Brain microvascular endothelial cell (primary cell): ENCODE data around the gene PITPNC1.

Experiments
- DNase-seq: peaks from one replicate; pipeline ENCODE4 v3.0.0-alpha.2; 2020
- H3K27ac ChIP-seq: fragments of 250-450 bp; sonication (Bioruptor Pico); 2 replicates; pipeline ENCODE4 v1.5.1; 2020; ENCODE audit warnings: mild to moderate bottlenecking, moderate library complexity
- H3K27me3 ChIP-seq: fragments of 250-450 bp; sonication (Bioruptor Pico); replicated peaks from 2 replicates; pipeline ENCODE4 v1.5.1; 2020; ENCODE audit warnings: mild to moderate bottlenecking
- H3K36me3 ChIP-seq: fragments of 250-450 bp; sonication (Bioruptor Pico); replicated peaks from 2 replicates; pipeline ENCODE4 v1.5.1; 2020; ENCODE audit warnings: mild to moderate bottlenecking
- H3K4me3 ChIP-seq: 2 replicates; pipeline ENCODE4 v1.5.1; 2011; ENCODE audit warnings: low read depth, mild to moderate bottlenecking, control low read depth, low read length, moderate library complexity
- in situ Hi-C: cut with HindIII; loops from 2 replicates; pipeline ENCODE4 v1.10.0; 2017; ENCODE audit warnings: low sequenced_read_pairs, low pct_ligation_motif_present
- TF ChIP-seq, protein P1 (sequence below): IDR thresholded peaks from 2 replicates; pipeline ENCODE4 v1.5.1; 2011; ENCODE audit warnings: low read depth, mild to moderate bottlenecking, moderate library complexity, low read length, control low read depth, inconsistent platforms; ENCODE audit errors: missing control alignments

PITPNC1 gene

DNA sequence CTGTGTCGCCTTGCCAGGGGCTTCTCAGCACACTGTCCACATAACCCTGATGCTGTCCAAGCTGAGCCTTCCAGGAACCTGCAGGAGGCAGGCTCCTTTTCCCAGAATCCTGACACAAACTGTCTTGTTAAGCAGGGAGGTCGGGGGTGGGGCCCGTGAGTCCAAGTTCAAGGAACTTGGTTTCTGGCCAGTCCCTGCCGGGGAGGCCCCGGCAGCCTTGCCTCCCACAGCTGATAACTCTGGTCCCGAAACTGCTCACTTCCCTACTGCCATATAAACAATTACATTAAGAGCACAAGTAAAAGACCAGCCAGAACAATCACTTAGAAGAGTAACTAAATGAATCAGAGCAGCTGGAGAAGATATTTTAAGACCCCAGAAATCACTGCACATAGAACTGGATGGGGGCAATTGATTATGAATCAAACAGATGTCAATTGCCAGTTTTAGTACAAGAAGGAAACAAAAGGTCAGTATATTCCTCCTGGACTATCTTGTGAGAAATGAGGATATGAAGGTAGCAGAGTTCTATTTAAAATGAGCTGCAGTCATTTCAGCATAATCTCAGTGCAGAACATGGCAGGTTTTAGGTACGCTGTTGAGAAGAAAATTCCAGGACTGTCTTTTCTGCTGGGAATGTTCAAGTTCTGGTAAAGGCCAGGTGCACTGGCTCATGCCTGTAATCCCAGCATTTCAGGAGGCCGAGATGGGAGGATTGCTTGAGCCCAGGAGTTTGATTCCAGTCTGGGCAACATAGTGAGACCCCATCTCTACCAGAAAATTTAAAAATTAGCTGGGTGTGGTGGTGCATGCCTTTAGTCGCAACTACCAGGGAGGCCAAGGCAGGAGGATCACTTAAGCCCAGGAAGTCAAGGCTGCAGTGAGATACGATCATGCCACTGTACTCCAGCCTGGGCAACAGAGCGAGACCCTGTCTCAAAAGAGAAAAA lies 169.8 kb downstream of the PITPNC1 start:
- in situ Hi-C loops, result no loop called here
- TF ChIP-seq, protein P1, sequence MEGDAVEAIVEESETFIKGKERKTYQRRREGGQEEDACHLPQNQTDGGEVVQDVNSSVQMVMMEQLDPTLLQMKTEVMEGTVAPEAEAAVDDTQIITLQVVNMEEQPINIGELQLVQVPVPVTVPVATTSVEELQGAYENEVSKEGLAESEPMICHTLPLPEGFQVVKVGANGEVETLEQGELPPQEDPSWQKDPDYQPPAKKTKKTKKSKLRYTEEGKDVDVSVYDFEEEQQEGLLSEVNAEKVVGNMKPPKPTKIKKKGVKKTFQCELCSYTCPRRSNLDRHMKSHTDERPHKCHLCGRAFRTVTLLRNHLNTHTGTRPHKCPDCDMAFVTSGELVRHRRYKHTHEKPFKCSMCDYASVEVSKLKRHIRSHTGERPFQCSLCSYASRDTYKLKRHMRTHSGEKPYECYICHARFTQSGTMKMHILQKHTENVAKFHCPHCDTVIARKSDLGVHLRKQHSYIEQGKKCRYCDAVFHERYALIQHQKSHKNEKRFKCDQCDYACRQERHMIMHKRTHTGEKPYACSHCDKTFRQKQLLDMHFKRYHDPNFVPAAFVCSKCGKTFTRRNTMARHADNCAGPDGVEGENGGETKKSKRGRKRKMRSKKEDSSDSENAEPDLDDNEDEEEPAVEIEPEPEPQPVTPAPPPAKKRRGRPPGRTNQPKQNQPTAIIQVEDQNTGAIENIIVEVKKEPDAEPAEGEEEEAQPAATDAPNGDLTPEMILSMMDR, result peak; percentile 25
- DNase-seq, result peak; percentile 24
- no peaks in the 10 kb centered on the region for H3K27me3 ChIP-seq
- no peak overlapping the region for H3K27ac ChIP-seq
- H3K4me3 ChIP-seq, result no peak overlapping the region
- no peaks in the 10 kb centered on the region for H3K36me3 ChIP-seq

DNA sequence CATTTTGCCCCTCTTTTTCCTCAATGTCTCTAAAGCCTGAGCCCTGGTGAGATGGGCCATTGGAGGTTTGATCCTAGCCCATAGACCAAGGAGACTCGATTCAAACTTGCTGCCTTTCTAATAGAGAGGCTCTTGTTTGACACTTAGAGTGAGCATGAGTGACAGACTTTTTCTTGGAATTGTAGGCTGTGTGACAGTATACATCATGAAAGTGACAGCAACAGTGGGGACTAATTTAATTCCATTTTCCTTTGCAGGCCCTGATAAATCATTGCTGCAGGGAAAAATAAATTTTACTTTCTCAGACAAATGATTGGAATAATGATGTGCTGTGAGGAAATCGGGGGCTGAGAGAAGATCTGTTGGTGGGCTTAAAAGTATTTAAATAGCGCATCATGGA lies 171.6 kb downstream of the PITPNC1 start:
- H3K36me3 ChIP-seq, result no peaks in the 10 kb centered on the region
- H3K4me3 ChIP-seq, result no peak overlapping the region
- no peak for DNase-seq
- H3K27ac ChIP-seq, result no peak overlapping the region
- in situ Hi-C loops, result no loop called here
- H3K27me3 ChIP-seq, result no peaks in the 10 kb centered on the region
- TF ChIP-seq, protein P1, result no peak

DNA sequence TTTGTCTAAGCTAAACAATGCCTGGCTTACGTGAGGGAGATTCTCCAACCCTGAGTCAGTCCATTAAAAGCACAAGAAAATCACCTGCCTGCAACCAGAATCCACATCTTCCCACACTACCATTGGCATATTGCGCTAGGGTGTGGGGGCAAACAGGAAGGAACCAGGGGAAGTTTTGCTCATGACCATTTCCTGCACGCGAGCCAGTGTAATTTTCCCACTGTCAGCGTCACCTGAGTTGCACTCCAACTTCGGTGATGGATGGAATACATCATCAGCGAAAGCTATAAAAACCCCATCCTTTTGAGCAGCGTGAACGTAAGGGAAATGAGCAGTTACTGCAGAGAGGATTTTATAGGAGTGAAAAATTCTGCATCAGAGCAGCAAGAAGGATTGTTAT lies 172.7 kb downstream of the PITPNC1 start:
- in situ Hi-C loops, result no loop called here
- Histone ChIP-seq H3K27me3 (no peaks in the 10 kb centered on the region), H3K27ac (no peak overlapping the region), H3K36me3 (no peaks in the 10 kb centered on the region), H3K4me3 (no peak overlapping the region)
- TF ChIP-seq, protein P1, result no peak
- DNase-seq, result no peak

DNA sequence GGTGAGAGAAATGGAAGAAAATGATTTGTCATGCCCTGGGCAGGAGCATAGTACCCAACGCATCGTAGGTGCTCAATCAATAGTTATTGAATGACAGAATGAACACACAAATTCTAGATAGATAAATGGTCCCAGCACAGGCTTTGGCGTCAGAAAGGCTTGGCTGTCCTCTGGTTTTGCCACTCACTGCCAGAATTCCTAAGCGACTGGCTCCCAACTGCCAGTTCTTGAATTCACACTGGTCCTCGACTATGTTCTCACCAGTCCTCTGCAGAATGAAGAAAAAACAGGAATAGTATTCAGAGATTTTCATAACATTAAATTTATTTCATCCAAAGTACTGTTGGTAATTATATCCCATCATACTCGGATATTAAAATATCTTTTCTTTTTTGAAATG lies 177.6 kb downstream of the PITPNC1 start:
- H3K4me3 ChIP-seq, result no peak overlapping the region
- TF ChIP-seq, protein P1, result no peak
- H3K27me3 ChIP-seq, result no peaks in the 10 kb centered on the region
- no peak overlapping the region for H3K27ac ChIP-seq
- DNase-seq, result no peak
- in situ Hi-C loops, result no loop called here
- H3K36me3 ChIP-seq, result no peaks in the 10 kb centered on the region

DNA sequence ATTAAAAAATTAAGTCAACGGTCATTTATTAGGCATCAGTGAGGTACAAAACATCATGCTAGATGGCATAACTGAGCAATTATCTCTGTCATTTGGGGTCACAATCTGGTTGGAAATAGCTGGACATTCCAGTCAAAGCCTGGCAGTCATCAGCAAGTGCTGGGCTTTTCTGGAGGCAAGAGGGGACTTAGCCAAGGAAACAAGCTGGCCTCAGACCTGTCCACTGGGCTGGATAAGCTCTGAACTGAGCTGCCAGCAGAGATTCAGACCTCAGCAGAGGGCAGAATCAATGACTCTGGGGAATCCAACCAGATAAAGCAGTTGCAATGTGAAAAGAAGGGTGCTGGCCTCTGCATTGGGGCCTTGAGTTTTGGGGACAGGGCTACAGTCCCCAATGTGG lies 178.8 kb downstream of the PITPNC1 start:
- in situ Hi-C loops, result no loop called here
- DNase-seq, result no peak
- no peaks in the 10 kb centered on the region for H3K27me3 ChIP-seq
- no peaks in the 10 kb centered on the region for H3K36me3 ChIP-seq
- no peak overlapping the region for H3K27ac ChIP-seq
- H3K4me3 ChIP-seq, result no peak overlapping the region
- TF ChIP-seq, protein P1, result no peak
